Smooth muscle cell (in vitro differentiated cells): ENCODE measurements around the gene FXYD1. TPM values are rescaled to one million over a fixed set of nuclear protein-coding genes. Genes with fewer than 3 reads are reported as not detected.

Source experiments
- DNase-seq: peaks from one replicate; lab custom pipeline; 2025; ENCODE audit not compliant: unreplicated experiment; lab: John Stamatoyannopoulos, UW
- H2AFZ ChIP-seq: fragments of 200-600 bp; sonication (generic); 2 replicates; pipeline ENCODE4 v1.6.0; 2016; ENCODE audit warnings: antibody characterized with exemption, low read depth, mild to moderate bottlenecking
- H3F3A ChIP-seq: fragments of 200-600 bp; sonication (generic); 2 replicates; pipeline ENCODE4 v1.6.0; 2017; ENCODE audit warnings: antibody characterized with exemption, low read depth
- H3K27ac ChIP-seq: fragments of 200-600 bp; sonication (generic); 2 replicates; pipeline ENCODE4 v1.5.1; 2016; ENCODE audit warnings: low read depth, mild to moderate bottlenecking
- H3K27me3 ChIP-seq: fragments of 200-600 bp; sonication (generic); 2 replicates; pipeline ENCODE4 v1.6.1; 2016; ENCODE audit warnings: low read depth, mild to moderate bottlenecking
- H3K36me3 ChIP-seq: fragments of 200-600 bp; sonication (generic); 2 replicates; pipeline ENCODE4 v1.5.1; 2016; ENCODE audit warnings: low read depth
- H3K4me1 ChIP-seq: fragments of 200-600 bp; sonication (generic); 2 replicates; pipeline ENCODE4 v1.5.1; 2016; ENCODE audit warnings: low read depth
- H3K4me2 ChIP-seq: fragments of 200-600 bp; sonication (generic); 2 replicates; pipeline ENCODE4 v1.6.0; 2016; ENCODE audit warnings: mild to moderate bottlenecking
- H3K4me3 ChIP-seq: fragments of 200-600 bp; sonication (generic); 2 replicates; pipeline ENCODE4 v1.5.1; 2016; ENCODE audit warnings: mild to moderate bottlenecking
- H3K79me2 ChIP-seq: fragments of 200-600 bp; sonication (generic); 2 replicates; pipeline ENCODE4 v1.6.0; 2016; ENCODE audit warnings: low read depth, mild to moderate bottlenecking
- H3K9ac ChIP-seq: fragments of 200-600 bp; sonication (generic); 2 replicates; pipeline ENCODE4 v1.6.0; 2016; ENCODE audit warnings: low read depth
- H3K9me3 ChIP-seq: fragments of 200-600 bp; sonication (generic); replicated peaks from 2 replicates; pipeline ENCODE4 v1.5.1; 2016; ENCODE audit warnings: low read depth
- H4K20me1 ChIP-seq: fragments of 200-600 bp; sonication (generic); 2 replicates; pipeline ENCODE4 v1.6.0; 2016; ENCODE audit warnings: low read depth
- CTCF ChIP-seq: fragments of 200-600 bp; sonication (generic); IDR thresholded peaks from 2 replicates; pipeline ENCODE4 v1.5.1; 2017; ENCODE audit warnings: borderline replicate concordance, mild to moderate bottlenecking, antibody characterized with exemption; ENCODE audit not compliant: insufficient read depth, poor library complexity, severe bottlenecking
- WGBS: methylation state at CpG from one replicate; pipeline ENCODE4 v1.1.7; 2016; ENCODE audit warnings: low lambda C conversion rate; 5-methylcytosine and 5-hydroxymethylcytosine counted together
- polyA plus RNA-seq: library from polyadenylated mRNA; unstranded; fragments of >200 nt; fragmentation: Nextera tagmentation; extraction: Ambion mirVana; gene quantifications from 2 replicates; pipeline ENCODE4 v1.2.1, GENCODE V29; 2016
- total RNA-seq: library from RNA; depleted of rRNA; stranded (reverse); fragments of >200 nt; gene quantifications from 2 replicates; pipeline ENCODE4 v1.2.3, GENCODE V29; 2014

The FXYD1 gene
- total and polyA plus RNA-seq, 2 experiments from 2014 or later, result 2.7 to 3.2 TPM

- TF ChIP-seq CTCF, result no peak
These were observed 40.1 kb downstream of the FXYD1 start for GRCh38 chr19:35178701-35179100.

GRCh38 chr19:35179830-35180229 lies 41.2 kb downstream of the FXYD1 start:
- TF ChIP-seq CTCF, result no peak
- 86% methylated on average over 3 of the region's 3 CpGs for WGBS

More at GRCh38 chr19:35178701-35179100, 40.1 kb downstream of the FXYD1 start:
- Histone ChIP-seq H3K4me2 (no peak overlapping the region), H3F3A (no peaks in the 10 kb centered on the region), H3K4me1 (no peaks in the 10 kb centered on the region), H3K4me3 (no peak overlapping the region), H3K9ac (no peak overlapping the region), H3K36me3 (no peaks in the 10 kb centered on the region), H2AFZ (no peak overlapping the region), H4K20me1 (no peaks in the 10 kb centered on the region), H3K27ac (no peak overlapping the region), H3K9me3 (no peaks in the 10 kb centered on the region), H3K79me2 (no peaks in the 10 kb centered on the region), H3K27me3 (no peaks in the 10 kb centered on the region)
- no peak for DNase-seq
- 75% methylated on average over 2 of the region's 2 CpGs for WGBS

GRCh38 chr19:35181387-35181786 lies 42.8 kb downstream of the FXYD1 start:
- Histone ChIP-seq H3K27me3 (no peaks in the 10 kb centered on the region), H3K79me2 (no peaks in the 10 kb centered on the region), H4K20me1 (no peaks in the 10 kb centered on the region), H3K36me3 (no peaks in the 10 kb centered on the region), H3K4me3 (no peak overlapping the region), H3K27ac (no peak overlapping the region), H3K4me2 (no peak overlapping the region), H3K4me1 (no peaks in the 10 kb centered on the region), H3K9ac (no peak overlapping the region), H2AFZ (no peak overlapping the region), H3F3A (no peaks in the 10 kb centered on the region), H3K9me3 (no peaks in the 10 kb centered on the region)
- no peak for DNase-seq
- no peak for TF ChIP-seq CTCF
- 86% methylated on average over 1 of the region's 1 CpG for WGBS

More at GRCh38 chr19:35179830-35180229, 41.2 kb downstream of the FXYD1 start:
- no peaks in the 10 kb centered on the region for H3K79me2 ChIP-seq
- H3K4me1 ChIP-seq, result no peaks in the 10 kb centered on the region
- H3K27ac ChIP-seq, result no peak overlapping the region
- H3K9me3 ChIP-seq, result no peaks in the 10 kb centered on the region
- no peak overlapping the region for H3K4me3 ChIP-seq
- no peaks in the 10 kb centered on the region for H4K20me1 ChIP-seq
- no peaks in the 10 kb centered on the region for H3F3A ChIP-seq
- H3K4me2 ChIP-seq, result no peak overlapping the region
- no peak for DNase-seq
- H3K27me3 ChIP-seq, result no peaks in the 10 kb centered on the region
- H3K36me3 ChIP-seq, result no peaks in the 10 kb centered on the region
- H3K9ac ChIP-seq, result no peak overlapping the region
- no peak overlapping the region for H2AFZ ChIP-seq

GRCh38 chr19:35184267-35184666 lies 45.6 kb downstream of the FXYD1 start:
- Histone ChIP-seq H3K36me3 (no peaks in the 10 kb centered on the region), H3F3A (no peaks in the 10 kb centered on the region), H4K20me1 (no peaks in the 10 kb centered on the region), H3K79me2 (no peaks in the 10 kb centered on the region), H3K27ac (no peak overlapping the region), H3K9ac (no peak overlapping the region), H3K27me3 (no peaks in the 10 kb centered on the region), H3K9me3 (no peaks in the 10 kb centered on the region), H3K4me1 (no peaks in the 10 kb centered on the region), H3K4me2 (no peak overlapping the region), H3K4me3 (no peak overlapping the region), H2AFZ (no peak overlapping the region)
- 67% methylated on average over 1 of the region's 1 CpG for WGBS
- no peak for TF ChIP-seq CTCF
- no peak for DNase-seq
